Medulla oblongata (tissue), 1 donor: ENCODE data around the gene MDK.

Source experiments
- DNase-seq: peaks from one replicate; pipeline ENCODE4 v3.0.0-alpha.2; 2015; ENCODE audit errors: extremely low spot score

The MDK gene

DNA sequence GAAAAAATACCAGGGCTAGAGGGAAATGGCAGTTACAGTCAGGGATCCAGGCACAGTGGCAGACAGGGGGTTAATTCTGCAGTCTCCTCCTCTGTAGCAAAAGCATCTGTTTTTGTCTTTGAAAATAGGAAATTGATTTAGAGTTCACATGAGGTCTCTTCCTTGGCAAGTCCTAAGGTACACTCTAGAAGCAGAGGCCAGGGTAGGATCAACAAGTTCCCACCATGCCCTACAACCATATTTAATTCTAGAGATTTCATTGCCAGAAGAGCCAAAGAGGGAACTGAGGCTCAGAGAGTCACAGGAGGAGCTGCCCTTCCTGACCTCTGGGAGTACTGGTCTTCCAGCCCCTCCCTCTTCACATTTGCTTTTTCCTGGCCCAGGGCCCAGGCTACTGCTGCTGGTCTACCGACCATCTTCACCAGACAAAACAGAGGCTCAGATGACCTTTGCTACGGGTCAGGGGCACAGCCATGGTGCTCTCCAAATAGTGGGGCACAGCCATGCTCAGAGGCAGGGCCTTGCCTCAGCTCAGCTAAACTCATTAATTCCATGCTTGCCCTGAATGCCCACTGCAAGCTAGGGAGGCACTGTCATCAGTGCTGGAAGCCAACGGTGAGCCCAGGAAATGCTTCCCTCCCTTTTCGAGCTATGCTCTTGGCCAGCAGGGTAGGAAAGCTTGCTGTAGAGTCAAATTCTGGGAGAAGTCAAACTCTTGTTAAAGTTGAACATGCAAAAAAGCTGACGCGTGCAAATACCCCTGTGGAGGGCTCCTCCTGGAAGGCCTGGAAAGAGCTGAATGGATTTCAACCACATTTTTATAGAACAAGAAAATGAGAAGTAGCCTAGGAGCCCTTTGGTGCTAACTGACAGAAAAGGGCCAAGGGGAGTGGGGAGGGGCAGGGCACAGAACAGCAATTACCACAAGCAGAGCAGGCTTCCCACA, 21.8 kb downstream of the MDK start:
- no peak for DNase-seq

DNA sequence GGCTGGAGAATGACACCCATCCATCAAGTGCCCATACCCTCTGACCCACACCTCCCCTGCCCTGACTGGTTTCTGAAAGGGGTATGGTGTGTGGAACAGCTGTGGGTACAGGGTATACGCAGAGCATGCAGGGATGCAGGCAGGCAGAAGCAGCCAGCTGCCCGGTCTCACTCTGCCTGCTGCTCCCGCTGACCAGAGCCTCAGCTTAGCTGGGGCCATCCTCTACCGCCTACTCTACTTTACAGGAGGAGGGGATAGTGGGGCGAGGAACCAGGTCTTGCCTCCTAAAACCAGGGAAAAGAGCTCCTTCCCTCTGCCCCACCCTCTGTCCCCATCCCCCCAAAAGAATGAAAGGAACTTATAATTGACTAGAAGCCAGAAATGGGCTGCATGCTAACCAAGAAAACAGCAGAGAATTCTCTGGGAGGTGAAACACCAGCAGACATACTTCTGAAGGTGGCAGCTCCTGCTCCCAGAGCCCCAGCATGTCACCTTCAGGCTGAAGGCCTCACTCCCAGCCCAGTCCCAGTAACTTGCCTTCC, 23.1 kb downstream of the MDK start:
- DNase-seq: no peak

DNA sequence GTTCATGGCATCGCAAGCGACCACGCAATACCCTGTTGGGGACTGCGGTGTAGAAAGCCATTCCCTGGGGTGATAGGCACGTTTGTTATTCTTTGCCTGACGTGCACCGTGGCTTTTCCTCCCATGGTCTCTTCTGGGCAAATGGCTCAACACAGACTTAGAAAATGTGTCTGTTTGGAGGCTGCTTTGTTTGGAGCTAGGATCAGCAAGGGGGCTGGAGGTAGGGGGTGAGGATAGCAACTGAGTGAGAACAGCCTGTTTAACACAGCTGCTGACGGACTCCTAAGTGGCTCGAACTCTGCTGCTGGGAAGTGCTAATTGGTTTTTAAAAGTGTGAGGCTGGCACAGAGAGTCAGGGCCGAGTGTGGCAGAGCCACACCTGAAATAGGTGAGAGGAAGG, 26.2 kb downstream of the MDK start:
- no peak for DNase-seq

DNA sequence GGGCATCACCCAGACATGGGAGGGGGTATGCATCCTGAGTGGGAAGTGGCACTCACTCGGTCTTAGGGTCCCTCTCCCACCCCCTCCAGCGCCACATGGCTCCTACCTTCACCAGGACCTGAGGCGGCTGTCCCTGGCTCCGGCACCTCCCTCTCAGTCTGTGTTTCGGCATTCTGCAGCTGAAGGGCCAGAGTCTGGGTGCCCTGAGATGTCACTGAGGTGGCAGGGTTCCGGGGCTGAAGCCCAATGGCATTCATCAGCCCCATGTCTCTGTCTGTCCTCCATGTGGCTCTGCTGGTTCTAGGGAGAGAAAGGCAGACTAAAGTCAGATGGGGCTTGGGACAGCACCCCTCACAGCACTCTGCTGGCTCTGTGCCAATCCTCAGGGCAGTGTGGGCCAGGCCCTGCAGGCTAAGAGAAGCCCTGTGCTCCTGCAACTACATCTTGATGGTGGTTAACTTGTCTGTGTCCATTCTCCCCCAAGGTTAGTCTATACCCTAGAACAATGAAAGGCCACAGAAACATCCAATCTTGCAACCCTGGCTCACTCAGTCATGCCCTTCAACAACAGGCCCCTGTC, 27.0 kb downstream of the MDK start:
- DNase-seq: no peak

DNA sequence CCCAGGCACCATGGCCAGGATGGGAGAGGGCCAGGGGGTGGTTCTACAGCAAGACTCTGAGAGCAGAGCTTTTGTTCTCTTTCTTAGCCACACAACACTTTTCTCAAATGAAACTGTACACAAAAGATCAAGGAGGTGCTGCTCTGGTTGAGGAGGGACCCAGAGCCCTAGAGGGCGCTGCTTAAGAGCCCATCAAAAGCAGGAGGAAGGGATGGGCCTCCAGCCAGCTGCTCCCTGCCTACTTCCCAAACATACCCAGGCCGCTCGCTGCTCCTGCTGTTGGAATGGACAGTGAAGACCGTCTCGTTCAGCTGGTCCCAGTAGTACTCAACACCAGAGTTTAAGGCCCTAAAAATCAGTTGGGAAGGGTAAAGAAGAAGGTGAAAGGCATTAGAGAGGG, 28.6 kb downstream of the MDK start:
- DNase-seq: peak; percentile 22

DNA sequence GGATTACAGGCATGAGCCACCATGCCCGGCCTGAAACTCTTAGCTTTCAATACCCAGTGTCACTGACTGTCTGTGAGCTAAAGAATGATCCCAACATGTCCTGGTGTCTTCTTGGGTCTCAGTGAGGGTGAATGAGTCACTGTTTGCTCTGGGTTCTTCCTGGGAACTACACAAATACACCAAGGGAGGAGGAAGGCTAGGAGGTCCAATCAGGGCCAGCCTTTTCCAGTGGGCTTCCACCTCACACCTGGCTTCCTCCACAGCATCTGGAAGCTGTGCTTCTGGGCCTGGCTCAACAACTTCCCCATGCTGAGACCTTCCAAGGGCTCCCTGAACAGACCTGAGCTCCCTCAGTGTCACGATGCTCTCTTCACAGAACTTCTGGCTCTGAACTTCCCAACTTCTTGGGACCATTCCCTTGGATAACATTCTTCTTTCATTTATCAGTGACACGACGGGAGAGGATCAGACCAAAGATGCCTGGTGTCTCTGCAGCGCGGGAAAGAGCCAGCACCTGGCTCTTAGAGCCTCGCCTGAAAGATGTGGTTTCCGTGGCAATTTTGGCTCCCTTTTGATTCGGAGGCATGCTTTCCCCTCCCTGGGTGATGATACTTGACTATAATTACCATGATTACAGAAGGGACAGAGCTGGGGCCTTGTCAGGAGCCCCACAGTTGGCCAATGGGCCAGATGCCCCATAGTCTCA, 32.4 kb downstream of the MDK start:
- DNase-seq: no peak

DNA sequence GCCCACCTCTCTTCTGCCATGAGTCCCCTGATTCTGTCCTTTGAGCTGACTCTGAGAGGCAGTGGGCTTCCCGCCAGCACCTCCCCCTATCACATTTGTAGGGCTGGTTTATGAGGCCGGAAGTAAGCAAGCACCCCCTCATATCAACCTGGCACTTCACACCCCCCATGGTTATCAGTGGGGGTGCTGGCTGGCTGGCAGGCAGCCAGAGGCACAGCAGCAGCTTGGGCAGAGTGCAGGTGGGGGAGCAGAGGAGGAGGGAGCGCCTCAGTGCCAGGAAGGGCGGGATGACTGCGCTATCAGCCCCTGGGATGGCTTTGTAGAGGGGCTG, 33.0 kb downstream of the MDK start:
- DNase-seq: no peak

DNA sequence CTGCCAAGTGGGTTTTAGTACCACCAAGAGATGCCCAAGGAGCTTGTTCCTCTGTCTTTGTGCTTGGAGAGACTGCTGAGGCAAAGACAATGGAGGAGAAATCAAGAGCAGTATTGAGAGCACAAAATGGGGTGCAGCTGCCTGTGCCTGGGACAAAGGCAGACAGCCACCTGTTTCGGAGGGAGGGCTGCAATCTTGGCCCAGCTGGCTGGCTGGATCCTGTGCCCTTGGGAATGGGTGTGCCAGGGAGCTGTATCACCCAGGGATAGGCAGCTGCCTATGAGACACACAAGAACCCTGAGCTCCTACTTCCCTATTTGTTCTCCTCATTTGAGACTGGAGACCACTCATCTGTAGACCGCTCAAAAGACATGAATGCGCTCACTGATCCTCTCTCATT, 33.4 kb downstream of the MDK start:
- DNase-seq: no peak

DNA sequence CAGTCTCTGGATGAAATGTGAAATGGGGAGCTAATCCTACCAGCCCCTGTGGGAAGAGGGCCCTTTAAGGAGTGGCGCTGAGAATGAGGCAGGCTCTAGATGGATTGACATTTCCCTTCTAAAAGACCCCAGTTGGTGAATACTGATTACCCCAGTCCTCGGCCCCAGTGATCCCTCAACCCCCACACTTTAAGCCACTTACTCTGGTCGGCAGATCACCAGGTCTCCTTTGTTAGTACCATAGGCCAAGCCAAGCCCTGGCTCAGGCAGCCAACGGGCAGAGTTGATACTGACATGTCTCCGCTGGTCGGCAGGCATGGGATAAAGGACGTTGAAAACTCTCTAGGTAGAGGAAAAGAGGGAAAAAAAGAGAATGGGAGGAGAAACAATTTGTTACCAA, 36.2 kb downstream of the MDK start:
- no peak for DNase-seq

DNA sequence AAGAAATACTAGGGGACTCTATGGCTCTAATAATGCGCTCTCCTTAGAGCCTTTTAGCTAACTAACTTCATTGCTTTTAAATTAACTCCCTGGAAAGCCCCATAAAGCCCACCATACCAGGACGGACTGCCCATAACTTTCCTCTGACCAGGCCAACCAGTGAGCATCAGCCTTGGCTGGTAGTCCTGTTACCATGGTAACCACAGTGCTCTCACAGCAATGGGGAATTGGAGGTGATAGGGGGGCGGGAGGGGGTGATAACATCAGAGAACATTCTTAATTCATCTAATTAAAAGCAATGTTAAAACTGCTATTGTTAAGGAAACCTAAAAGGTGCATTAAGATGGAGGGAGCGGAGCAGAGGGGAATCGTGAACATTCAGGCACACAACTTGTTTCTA, 37.3 kb downstream of the MDK start:
- DNase-seq: no peak

DNA sequence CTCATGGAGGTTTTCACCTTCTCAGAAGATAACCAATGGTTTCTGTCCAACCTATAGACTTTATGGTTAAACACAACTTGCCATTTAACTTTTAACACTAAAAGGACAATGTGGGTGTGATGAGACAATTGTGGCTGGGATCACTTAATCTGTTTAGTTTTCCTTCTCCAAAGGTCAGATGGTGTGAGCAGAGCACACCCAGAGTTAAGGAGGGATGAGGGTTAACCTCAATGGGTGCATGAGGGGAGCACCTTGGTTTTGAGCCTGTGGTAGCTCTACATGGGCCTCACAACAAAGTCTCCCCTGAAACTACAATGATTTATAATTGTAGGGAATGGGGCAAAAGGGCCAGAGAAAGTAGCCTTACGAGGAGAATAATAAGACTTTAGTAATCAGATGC, 39.0 kb downstream of the MDK start:
- DNase-seq: no peak

DNA sequence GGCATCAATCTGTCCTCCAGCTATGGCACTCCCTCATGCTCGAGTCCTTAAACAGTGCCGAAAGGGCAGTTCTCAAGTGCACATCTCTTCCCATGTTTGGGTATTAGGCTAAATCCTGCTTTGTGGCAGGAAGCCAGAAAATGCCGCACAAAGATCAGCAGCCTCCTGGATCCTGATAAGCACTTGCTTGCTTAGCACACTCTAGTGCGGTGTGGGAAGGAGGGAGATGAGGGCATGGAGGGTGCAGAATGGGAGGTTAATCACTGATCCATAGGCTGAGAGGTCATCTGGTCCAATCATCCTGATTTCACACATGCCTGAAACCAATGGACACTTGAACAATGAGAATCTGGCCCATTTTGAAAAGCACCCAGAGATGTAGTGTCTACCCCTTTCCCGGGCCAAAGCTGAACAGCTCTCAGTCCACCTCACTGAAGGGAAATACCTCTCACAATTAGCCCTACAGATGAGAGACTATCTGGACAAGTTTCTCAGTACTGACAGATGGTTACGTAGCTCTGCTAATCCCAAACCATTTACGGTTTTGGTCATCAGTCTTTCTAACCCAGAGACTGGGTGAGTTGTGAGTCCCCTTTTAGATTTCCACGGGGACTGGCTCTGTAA, 39.9 kb downstream of the MDK start:
- no peak for DNase-seq

DNA sequence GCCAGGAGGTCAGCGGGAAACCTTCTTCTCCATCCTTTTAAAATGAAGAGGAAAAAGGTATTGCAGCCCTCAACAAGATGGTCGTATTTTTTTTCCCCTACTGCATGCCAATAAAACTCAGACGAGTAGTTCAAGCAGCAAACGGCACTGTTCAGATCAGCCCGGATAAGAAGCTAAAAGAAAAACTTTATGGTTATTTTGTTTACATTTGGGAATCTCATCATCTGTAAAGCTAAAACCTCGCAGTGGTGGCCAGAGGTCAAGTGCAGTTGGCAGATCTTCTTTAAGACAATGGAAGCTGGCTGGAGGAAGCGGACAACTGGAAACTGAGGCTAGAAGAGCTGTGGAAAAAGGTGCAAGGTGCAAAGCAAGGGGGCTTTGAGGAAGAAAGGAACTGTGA, 41.1 kb downstream of the MDK start:
- no peak for DNase-seq

DNA sequence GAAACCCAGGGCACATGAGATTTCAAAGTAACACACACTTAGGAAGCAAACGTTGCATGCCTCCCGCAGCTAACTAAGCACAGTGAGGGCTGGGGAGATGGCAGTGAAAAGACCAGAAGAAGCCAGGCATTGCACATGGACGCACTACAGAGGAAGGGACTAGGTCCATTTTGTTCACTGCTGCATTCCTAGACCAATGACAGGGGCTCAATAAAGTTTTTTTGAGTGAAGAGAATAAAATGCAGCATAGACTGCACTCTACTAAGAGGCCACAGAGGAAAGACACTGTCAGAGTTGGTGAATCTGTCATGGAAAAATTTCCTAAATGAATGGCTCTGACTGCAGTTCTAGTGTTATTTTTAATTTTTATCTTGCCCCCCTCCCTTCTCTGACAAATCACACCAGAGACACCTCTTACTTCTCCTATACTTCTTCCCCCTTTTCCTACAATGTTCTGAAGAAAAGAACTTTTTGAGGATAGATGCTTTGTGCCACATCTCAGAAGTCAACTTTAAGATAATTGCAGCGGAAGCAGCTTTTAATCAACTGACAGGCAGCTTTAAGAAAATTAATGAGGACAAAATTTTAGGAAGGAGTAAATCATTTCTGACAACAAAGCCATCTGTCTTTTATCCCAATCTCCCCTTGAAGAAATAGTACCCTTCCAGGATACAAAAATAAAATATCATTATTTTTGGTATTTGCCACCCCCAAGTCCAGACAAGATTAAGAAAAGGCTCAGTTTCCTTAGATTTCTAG, 44.9 kb downstream of the MDK start:
- DNase-seq: no peak

DNA sequence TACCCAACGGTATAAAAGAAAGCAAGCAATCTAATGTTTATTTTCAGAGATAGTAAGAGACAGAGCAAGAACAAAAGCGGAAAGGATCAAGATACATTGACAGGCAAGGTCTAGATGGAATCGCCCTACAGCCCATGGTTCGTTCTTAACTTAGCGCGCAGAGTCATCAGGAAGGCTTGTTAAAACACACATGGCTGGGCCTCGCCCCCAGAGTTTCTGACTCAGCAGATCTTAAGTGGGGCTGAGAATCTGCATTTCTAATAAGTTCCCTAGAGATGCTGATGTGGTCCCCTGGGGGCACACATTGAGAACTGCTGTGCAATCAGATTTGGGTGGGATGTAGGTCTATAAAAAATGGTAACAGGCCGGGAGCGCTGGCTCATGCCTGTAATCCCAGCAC, 45.9 kb downstream of the MDK start:
- no peak for DNase-seq

DNA sequence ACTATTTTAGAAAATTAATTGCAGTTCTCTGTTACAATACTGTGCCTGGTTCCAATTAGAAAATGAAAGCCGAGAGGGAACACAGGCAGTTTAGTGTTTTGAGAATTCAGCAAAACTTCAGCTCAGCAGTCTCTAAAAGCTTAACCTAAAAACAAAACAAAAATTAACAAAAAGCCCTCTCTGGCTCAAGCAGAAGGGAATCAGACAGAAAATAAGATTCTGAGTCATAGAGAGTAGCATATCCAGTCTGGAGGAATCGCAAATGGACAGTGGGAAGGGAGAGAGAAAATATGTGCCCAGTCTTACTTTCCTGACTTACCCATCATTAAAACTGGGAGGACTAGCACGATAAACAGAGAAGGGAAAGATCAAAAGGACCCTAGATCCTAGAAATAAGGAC, 48.2 kb downstream of the MDK start:
- no peak for DNase-seq

DNA sequence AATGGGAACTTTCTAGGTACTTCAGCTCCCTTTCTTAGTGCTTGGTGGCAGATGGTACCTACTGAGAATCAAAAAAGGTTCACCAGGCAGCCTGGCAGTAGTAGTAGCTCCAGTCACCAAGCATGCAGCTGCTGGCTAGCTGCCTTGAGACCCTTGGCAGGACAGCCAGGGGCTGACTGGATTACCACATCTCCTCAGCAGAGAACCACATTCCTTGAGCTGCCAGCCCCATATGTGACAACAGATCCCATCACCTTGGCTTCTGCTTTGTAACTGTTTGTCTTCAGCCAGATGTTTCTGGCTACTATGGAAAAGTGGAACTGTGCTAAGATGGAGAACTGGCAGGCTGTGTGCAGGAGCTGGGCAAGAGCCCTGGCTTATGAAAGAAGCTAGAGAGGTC, 49.7 kb downstream of the MDK start:
- DNase-seq: no peak
